Neural crest cell (in vitro differentiated cells): Measurements from ENCODE around the gene NRGN. TPM values are rescaled to one million over a fixed set of nuclear protein-coding genes. Genes with fewer than 3 reads are reported as not detected.

Source experiments
- DNase-seq: peaks from one replicate; pipeline ENCODE4 v3.0.0; 2021; ENCODE audit warnings: low read depth, mixed read lengths, low spot score
- H3K27ac Mint-ChIP-seq: one replicate; pipeline ENCODE4 v1.8.0; 2021; ENCODE audit warnings: mild to moderate bottlenecking, mixed read lengths; ENCODE audit not compliant: unreplicated experiment
- H3K27me3 Mint-ChIP-seq: 2 replicates; pipeline ENCODE4 v1.8.0; 2021; ENCODE audit warnings: low read depth, mild to moderate bottlenecking, mixed read lengths
- H3K36me3 Mint-ChIP-seq: 2 replicates; pipeline ENCODE4 v1.8.0; 2021; ENCODE audit warnings: low read depth, mild to moderate bottlenecking, mixed read lengths
- H3K4me1 Mint-ChIP-seq: 2 replicates; pipeline ENCODE4 v1.8.0; 2021; ENCODE audit warnings: mixed read lengths
- H3K4me3 Mint-ChIP-seq: one replicate; pipeline ENCODE4 v1.8.0; 2021; ENCODE audit warnings: mild to moderate bottlenecking, mixed read lengths
- H3K9me3 Mint-ChIP-seq: 2 replicates; pipeline ENCODE4 v1.8.0; 2021; ENCODE audit warnings: mixed read lengths
- total RNA-seq: library from RNA; stranded (reverse); gene quantifications from 2 replicates; pipeline ENCODE4 v1.2.1, GENCODE V29; 2021
- TF ChIP-seq, protein P1 (sequence below): fragments of 200-600 bp; sonication (generic); conservative IDR thresholded peaks from 2 replicates; pipeline ENCODE4 v1.5.0; 2021; ENCODE audit warnings: antibody characterized with exemption, mild to moderate bottlenecking

NRGN gene
- total RNA-seq, 1 donor from 2014 or later, result 30.3 TPM

GRCh38 chr11:124779568-124779967, 39.8 kb downstream of the NRGN start:
- Mint-ChIP-seq H3K36me3 (peaks cover 8% of the 10 kb centered on the region), H3K27me3 (no peaks in the 10 kb centered on the region), H3K4me3 (no peak overlapping the region), H3K4me1 (no peaks in the 10 kb centered on the region), H3K27ac (no peak overlapping the region), H3K9me3 (no peaks in the 10 kb centered on the region)
- DNase-seq, result no peak
- TF ChIP-seq, protein P1, sequence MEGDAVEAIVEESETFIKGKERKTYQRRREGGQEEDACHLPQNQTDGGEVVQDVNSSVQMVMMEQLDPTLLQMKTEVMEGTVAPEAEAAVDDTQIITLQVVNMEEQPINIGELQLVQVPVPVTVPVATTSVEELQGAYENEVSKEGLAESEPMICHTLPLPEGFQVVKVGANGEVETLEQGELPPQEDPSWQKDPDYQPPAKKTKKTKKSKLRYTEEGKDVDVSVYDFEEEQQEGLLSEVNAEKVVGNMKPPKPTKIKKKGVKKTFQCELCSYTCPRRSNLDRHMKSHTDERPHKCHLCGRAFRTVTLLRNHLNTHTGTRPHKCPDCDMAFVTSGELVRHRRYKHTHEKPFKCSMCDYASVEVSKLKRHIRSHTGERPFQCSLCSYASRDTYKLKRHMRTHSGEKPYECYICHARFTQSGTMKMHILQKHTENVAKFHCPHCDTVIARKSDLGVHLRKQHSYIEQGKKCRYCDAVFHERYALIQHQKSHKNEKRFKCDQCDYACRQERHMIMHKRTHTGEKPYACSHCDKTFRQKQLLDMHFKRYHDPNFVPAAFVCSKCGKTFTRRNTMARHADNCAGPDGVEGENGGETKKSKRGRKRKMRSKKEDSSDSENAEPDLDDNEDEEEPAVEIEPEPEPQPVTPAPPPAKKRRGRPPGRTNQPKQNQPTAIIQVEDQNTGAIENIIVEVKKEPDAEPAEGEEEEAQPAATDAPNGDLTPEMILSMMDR, result no peak

DNA sequence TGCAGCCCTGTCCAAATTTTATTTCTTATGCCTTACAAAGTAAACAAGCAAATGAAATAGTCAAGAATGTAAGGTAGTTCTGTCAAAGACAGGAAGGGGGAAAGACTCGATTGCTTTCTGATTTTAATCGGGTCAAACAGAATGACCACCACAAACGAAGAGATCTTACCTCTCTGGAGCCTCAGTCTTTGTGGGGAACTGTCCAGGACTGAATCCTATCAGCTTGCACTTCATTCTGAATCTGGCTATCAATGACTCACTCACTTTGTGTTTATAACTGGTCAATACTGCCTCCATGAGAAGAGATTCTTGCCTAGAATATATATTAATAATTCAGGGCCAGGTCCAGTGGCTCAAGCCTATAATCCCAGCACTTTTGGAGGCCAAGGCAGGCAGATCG, 43.3 kb downstream of the NRGN start:
- H3K36me3 Mint-ChIP-seq, result no peaks in the 10 kb centered on the region
- H3K27ac Mint-ChIP-seq, result no peak overlapping the region
- H3K4me3 Mint-ChIP-seq, result no peak overlapping the region
- TF ChIP-seq, protein P1, result no peak
- DNase-seq, result no peak
- no peaks in the 10 kb centered on the region for H3K9me3 Mint-ChIP-seq
- H3K4me1 Mint-ChIP-seq, result no peaks in the 10 kb centered on the region
- H3K27me3 Mint-ChIP-seq, result no peaks in the 10 kb centered on the region

- H3K4me1 Mint-ChIP-seq, result no peaks in the 10 kb centered on the region
- H3K27ac Mint-ChIP-seq, result no peak overlapping the region
- TF ChIP-seq, protein P1, result no peak
- no peaks in the 10 kb centered on the region for H3K27me3 Mint-ChIP-seq
- H3K9me3 Mint-ChIP-seq, result no peaks in the 10 kb centered on the region
- no peak for DNase-seq
- no peak overlapping the region for H3K4me3 Mint-ChIP-seq
- no peaks in the 10 kb centered on the region for H3K36me3 Mint-ChIP-seq
Measured at GRCh38 chr11:124784051-124784450, 44.3 kb downstream of the NRGN start.

GRCh38 chr11:124788521-124788920, 48.8 kb downstream of the NRGN start:
- TF ChIP-seq, protein P1, result no peak
- Mint-ChIP-seq H3K27ac (no peak overlapping the region), H3K36me3 (no peaks in the 10 kb centered on the region), H3K27me3 (no peaks in the 10 kb centered on the region), H3K4me1 (peaks cover 26% of the 10 kb centered on the region), H3K9me3 (no peaks in the 10 kb centered on the region), H3K4me3 (no peak overlapping the region)
- no peak for DNase-seq

GRCh38 chr11:124791626-124792341, 52.0 kb downstream of the NRGN start:
- Mint-ChIP-seq H3K36me3 (no peaks in the 10 kb centered on the region), H3K27ac (no peak overlapping the region), H3K4me3 (no peak overlapping the region), H3K9me3 (no peaks in the 10 kb centered on the region), H3K4me1 (peaks cover 34% of the 10 kb centered on the region), H3K27me3 (no peaks in the 10 kb centered on the region)
- no peak for DNase-seq
- TF ChIP-seq, protein P1, result no peak
